KBM-7 (cell line): ENCODE results near the gene IL2RG.

Experiments
- DNase-seq: peaks from one replicate; pipeline ENCODE4 v3.0.0-alpha.2; 2015
- in situ Hi-C: fragments of 300-500 bp; cut with MboI; formaldehyde crosslinking; loops from 2 replicates; pipeline ENCODE4 v1.14.3; 2020; ENCODE audit warnings: low sequenced_read_pairs, low pct_unique_long_range_greater_than_20kb, mixed read lengths

Gene IL2RG

DNA sequence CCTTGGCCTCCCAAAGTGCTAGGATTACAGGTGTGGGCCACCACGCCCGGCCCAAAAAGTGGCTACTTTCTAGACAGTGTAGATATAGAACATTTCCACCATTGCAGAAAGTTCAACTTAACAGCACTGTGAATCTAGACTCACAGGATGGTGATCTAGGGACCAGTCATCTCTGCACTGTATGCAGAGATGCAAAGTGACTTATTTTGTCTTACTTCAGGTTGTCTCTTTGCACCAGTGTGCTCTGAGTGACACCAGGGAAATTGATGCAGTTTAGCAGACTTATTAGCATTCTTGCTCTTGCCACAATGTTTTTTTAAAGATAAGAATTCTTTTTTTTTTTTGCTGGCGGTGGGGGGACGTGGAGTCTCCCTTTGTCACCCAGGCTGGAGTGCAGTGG is 28.6 kb downstream of the IL2RG start:
- in situ Hi-C loops, result no loop called here

GRCh38 chrX:71082124-71082647 is 29.2 kb downstream of the IL2RG start:
- in situ Hi-C loops, result no loop called here
- no peak for DNase-seq

More for the DNA sequence above, 28.6 kb downstream of the IL2RG start:
- no peak for DNase-seq

DNA sequence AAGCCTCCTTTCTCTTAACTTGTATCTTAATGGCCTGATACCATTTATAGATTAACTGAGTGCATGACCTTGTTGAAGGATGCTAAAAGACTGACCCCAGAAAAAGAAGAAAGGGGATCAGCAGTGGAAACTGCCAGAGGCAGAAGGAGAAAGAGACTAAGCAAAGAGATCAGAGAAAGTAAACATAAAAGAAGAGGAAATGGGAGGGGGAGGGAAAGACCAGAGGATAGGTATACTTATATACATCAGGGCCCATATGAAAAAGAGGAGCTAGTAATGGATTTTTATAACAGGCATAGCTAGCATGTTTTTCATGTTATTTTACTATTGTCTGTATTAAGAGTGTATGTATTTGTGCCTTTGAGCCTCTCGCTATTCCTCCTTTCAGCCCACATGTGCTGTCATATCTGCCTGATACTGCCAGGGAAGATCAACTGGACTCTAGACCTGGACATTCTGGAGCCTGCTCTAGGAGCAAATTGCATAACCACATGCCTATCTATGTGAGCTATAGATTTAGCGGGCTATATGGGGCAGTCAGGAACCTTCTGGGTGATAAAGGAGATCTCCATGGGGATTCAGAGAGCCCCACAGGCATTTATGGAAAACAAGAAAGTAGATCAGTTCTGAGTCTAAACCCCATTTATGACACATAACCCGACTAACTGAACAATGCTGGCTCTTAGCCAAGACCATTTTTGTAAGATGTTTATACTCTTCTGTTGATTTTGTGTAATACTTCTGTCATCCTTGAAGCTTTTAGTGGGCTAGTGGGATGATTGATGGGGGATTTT is 29.9 kb downstream of the IL2RG start:
- in situ Hi-C loops, result no loop called here
- DNase-seq, result no peak

- no peak for DNase-seq
- in situ Hi-C loops, result no loop called here
Observed at GRCh38 chrX:71070531-71070930, 40.8 kb downstream of the IL2RG start.

DNA sequence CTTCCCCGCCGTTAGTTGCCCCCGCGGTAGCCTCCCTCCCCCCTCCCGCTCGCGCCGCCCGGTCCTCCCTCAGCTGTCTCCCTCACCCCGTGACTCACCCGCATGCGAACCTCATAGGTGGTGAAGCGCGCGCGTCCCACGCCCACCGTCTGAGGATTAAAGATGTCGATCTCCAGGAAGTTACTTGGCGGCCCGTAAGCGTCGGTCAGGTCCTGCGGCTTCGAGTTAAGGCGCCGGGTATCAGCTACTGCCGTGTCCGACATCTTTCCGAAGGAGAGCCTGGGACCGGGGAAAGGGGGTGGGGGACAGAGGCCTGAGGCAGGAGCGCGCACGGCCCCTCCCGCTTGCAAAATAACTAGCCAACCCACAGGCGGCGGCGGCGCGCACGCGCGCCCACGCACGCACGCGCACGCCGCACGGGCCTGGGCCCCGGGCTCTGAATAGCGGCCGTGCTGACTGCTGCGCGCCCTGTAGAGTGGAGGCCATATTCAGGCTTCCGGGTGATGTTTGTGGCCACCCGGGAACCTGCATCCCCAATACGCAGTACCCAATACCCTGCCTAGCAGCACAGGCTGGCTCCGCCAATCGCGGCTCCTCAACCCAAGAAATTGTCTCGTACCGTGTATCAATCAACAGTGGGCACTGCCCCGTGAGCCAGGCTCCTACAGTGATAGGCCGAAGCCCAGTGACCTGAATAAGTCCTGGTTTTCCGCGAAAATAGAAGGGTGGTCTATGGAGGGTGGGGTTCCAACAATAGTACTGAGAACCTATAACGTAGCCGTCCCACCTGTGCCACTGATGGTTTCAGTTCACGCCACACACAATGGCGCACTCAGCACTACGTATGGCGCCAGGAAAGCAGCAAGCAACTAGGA is 43.1 kb downstream of the IL2RG start, which contains the start of gene SNX12:
TSS of gene SNX12 (minus strand) at position 291 of the 875 bp plus-strand sequence. CDS start at position 263, 28 bp downstream.
- in situ Hi-C loops, result no loop called here

GRCh38 chrX:71067712-71068043 is 43.7 kb downstream of the IL2RG start:
- in situ Hi-C loops, result no loop called here
- DNase-seq, result peak; percentile 32

More for the DNA sequence above, 43.1 kb downstream of the IL2RG start, which contains the start of gene SNX12:
- peak; percentile 99 for DNase-seq

GRCh38 chrX:71067089-71067488 is 44.3 kb downstream of the IL2RG start:
- DNase-seq, result no peak
- in situ Hi-C loops, result no loop called here

DNA sequence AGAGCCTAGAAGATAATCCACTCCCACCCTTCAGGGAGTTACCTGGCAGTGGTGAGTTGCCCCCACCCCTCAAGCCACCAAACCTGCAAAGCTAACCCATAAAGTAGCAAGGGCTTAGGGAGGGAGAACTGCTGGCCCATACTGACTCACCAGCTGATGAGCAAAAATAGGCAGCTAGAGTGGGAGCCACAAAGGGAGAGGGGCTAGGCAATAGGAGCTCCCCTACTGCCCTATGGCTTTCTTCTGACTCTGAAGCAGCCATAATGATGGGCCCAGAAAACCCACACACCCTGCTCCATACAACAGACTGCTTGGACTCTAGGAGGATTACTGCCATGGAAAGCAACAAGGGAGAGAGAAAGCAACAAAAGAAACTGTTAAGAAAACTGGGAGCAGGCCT is 51.2 kb downstream of the IL2RG start:
- DNase-seq, result no peak
- in situ Hi-C loops, result no loop called here

GRCh38 chrX:71057848-71058530 is 53.4 kb downstream of the IL2RG start:
- DNase-seq, result peak; percentile 77
- in situ Hi-C loops, result no loop called here
